K562 (cell line): Measurements from ENCODE around the gene C10orf143. TPM values are rescaled to one million over a fixed set of nuclear protein-coding genes. Genes with fewer than 3 reads are reported as not detected.

ENCODE experiments used
- ATAC-seq: fragments of 200-7000 bp; cut with Tn5 transposase; 3 replicates; pipeline ENCODE4 v1.9.1; 2020; ENCODE audit warnings: moderate library complexity
- BruUV-seq: library from RNA; stranded (reverse); fragments of 400-500 nt; replicated peaks from 2 replicates; lab custom pipeline; 2021; lab: Mats Ljungman, UMichigan
- CTCF ChIA-PET: fragments of 300-600 bp; formaldehyde crosslinking; extraction: SDS; loops from one replicate; lab custom pipeline; 2021; ENCODE audit warnings: low intra/inter-chr PET ratio; lab: Yijun Ruan, JAX
- POLR2A ChIA-PET: fragments of 300-600, 350-650 bp; sonication (Branson Sonifier 250); formaldehyde crosslinking; extraction: SDS; loops from one replicate; lab custom pipeline; 2021; ENCODE audit warnings: antibody characterized with exemption, inconsistent platforms; lab: Yijun Ruan, JAX
- DNase-seq, 4 experiments: peaks; one replicate each; pipeline versions ENCODE4 v3.0.0 to v3.0.0-alpha.2; 2011 to 2018; ENCODE audit warnings: low spot score in 3 of 4, mixed read lengths in 3 of 4; ENCODE audit errors: extremely low read depth in 1 of 4
- FAIRE-seq: peaks from 2 replicates; lab custom pipeline; 2011; peaks lifted over from hg19 to GRCh38; lab: Jason Lieb, UNC
- H2AFZ ChIP-seq: 2 replicates; pipeline ENCODE4 v1.6.0; 2011; ENCODE audit warnings: low read depth, low read length, control low read depth, inconsistent platforms
- H3K27ac ChIP-seq: fragments of 200-600 bp; 3 replicates; pipeline ENCODE4 v1.8.0; 2011; ENCODE audit warnings: low read depth, mild to moderate bottlenecking, control low read depth, inconsistent platforms, low read length, moderate library complexity, mixed read lengths; ENCODE audit errors: extremely low read depth
- H3K27me3 ChIP-seq, 2 experiments: fragments of 300-600 bp in 1 of 2; 2 replicates in 1 of 2; 3 replicates in 1 of 2; pipeline versions ENCODE4 v1.6.0 to v1.8.0; 2011; ENCODE audit warnings: inconsistent platforms in 2 of 2, low read length in 2 of 2, mild to moderate bottlenecking in 1 of 2, mixed read lengths in 1 of 2, moderate library complexity in 1 of 2; ENCODE audit not compliant: control insufficient read depth in 2 of 2, insufficient read depth in 2 of 2
- H3K36me3 ChIP-seq: fragments of 300-600 bp; 3 replicates; pipeline ENCODE4 v1.8.0; 2011; ENCODE audit warnings: mild to moderate bottlenecking, low read length, inconsistent platforms; ENCODE audit not compliant: control insufficient read depth, insufficient read depth
- H3K4me1 ChIP-seq, 2 experiments: fragments of 200-600 bp in 1 of 2; replicated peaks in 1 of 2; 2 replicates in 1 of 2; 3 replicates in 1 of 2; pipeline versions ENCODE4 v1.5.1 to v1.8.0; 2011; ENCODE audit warnings: inconsistent platforms in 2 of 2, low read length in 2 of 2, mild to moderate bottlenecking in 1 of 2, mixed read lengths in 1 of 2, moderate library complexity in 1 of 2; ENCODE audit not compliant: control insufficient read depth in 2 of 2, insufficient read depth in 2 of 2
- H3K4me2 ChIP-seq: 2 replicates; pipeline ENCODE4 v1.6.1; 2011; ENCODE audit warnings: low read length, control low read depth, inconsistent platforms, mixed read lengths; ENCODE audit not compliant: insufficient read depth
- H3K4me3 ChIP-seq: fragments of 200-600 bp; sonication (generic), shearing (Covaris generic); 2 replicates; pipeline ENCODE4 v1.5.1; 2016; ENCODE audit warnings: control low read depth, inconsistent platforms
- H3K79me2 ChIP-seq: fragments of 200-600 bp; 3 replicates; pipeline ENCODE4 v1.8.0; 2011; ENCODE audit warnings: low read length, inconsistent platforms; ENCODE audit not compliant: control insufficient read depth, insufficient read depth
- H3K9ac ChIP-seq, 2 experiments: 2 replicates each; pipeline versions ENCODE4 v1.6.0 to v1.6.1; 2011; ENCODE audit warnings: low read depth in 2 of 2, low read length in 2 of 2, control low read depth in 1 of 2, inconsistent platforms in 1 of 2, mild to moderate bottlenecking in 1 of 2, mixed read lengths in 1 of 2; ENCODE audit not compliant: insufficient read depth in 1 of 2
- H3K9me1 ChIP-seq: one replicate; pipeline ENCODE4 v1.6.0; 2011; ENCODE audit warnings: inconsistent platforms, mild to moderate bottlenecking, low read length, moderate library complexity; ENCODE audit not compliant: control insufficient read depth, insufficient read depth
- H3K9me3 ChIP-seq: replicated peaks from 2 replicates; pipeline ENCODE4 v1.5.1; 2011; ENCODE audit warnings: low read depth, low read length, inconsistent platforms; ENCODE audit not compliant: control insufficient read depth, insufficient read depth
- H4K20me1 ChIP-seq: replicated peaks from 2 replicates; pipeline ENCODE4 v1.6.1; 2011; ENCODE audit warnings: low read length, inconsistent platforms, mixed read lengths; ENCODE audit not compliant: control insufficient read depth, insufficient read depth
- ARID4B ChIP-seq: sonication (generic); formaldehyde crosslinking; IDR thresholded peaks from 2 replicates; pipeline ENCODE4 v1.8.0; 2022; ENCODE audit warnings: mild to moderate bottlenecking, missing genetic modification reagents
- PHF8 ChIP-seq: fragments of 200-600 bp; sonication (generic); IDR thresholded peaks from 2 replicates; pipeline ENCODE4 v1.6.1; 2012; ENCODE audit warnings: mixed run types, mild to moderate bottlenecking, inconsistent platforms, low read length, moderate library complexity, borderline replicate concordance
- ZNF511 ChIP-seq: sonication (generic); formaldehyde crosslinking; IDR thresholded peaks from 2 replicates; pipeline ENCODE4 v1.8.0; 2022; ENCODE audit warnings: mild to moderate bottlenecking, missing genetic modification reagents
- WGBS: fragments of 100-300 bp; shearing (Covaris generic); methylation state at CpG from one replicate; pipeline ENCODE4 v1.1.6; 2016; ENCODE audit warnings: low coverage, mixed read lengths; ENCODE audit not compliant: insufficient coverage; ENCODE audit errors: missing lambda C conversion rate; 5-methylcytosine and 5-hydroxymethylcytosine counted together
- in situ Hi-C: fragments of 300-500 bp; cut with MboI; formaldehyde crosslinking; loops from 4 replicates; pipeline ENCODE4 v1.15.0; 2018; ENCODE audit warnings: inconsistent platforms, mixed read lengths
- intact Hi-C: fragments of 100-400 bp; cut with micrococcal nuclease; formaldehyde crosslinking; loops from 2 replicates; pipeline ENCODE4 v1.14.2; 2022
- polyA plus RNA-seq, 8 experiments: library from polyadenylated mRNA; depleted of rRNA in 4 of 8; stranded (reverse) in 5 of 8; unstranded in 3 of 8; fragments of >200 nt; fragmentation: Nextera tagmentation in 2 of 8; fragmentation: Illumina TruSeq in 1 of 8; extraction: Ambion mirVana in 2 of 8; extraction: Trizol in 1 of 8; gene quantifications; 2 replicates each; pipeline versions ENCODE4 v1.2.1 to v1.2.3, GENCODE V29; 2011 to 2014; ENCODE audit warnings: inconsistent platforms in 1 of 8, missing spikeins in 1 of 8
- total RNA-seq, 7 experiments: library from RNA; depleted of rRNA in 6 of 7; stranded (reverse); fragments of >200 nt in 6 of 7; fragmentation: Illumina TruSeq in 2 of 7; extraction: Trizol in 2 of 7; gene quantifications; 2 replicates each; pipeline versions ENCODE4 v1.2.1 to v1.2.3, GENCODE V29; 2011 to 2021; ENCODE audit warnings: low replicate concordance in 1 of 7

Gene C10orf143
- total and polyA plus RNA-seq, 9 of the 15 experiments (the other 6 are each of a cell fraction or from before 2014, with no cell fraction given) = 0.07 to 0.42 (median 0.25) TPM; not detected in 2

GRCh38 chr10:130135676-130136225, 25.1 kb upstream of the C10orf143 start:
- FAIRE-seq = no peak
- TF ChIP-seq ARID4B (no peak), ZNF511 (CRISPR knock-in tag) (no peak), PHF8 (peak; percentile 48; the same call in 1 of the 2 replicates)
- POLR2A ChIA-PET = interaction anchor here (0.9 to 1.3 kb wide), 2 partner anchors 14 to 25 kb away, joined by 3 read pairs; partner anchors contain the start of gene C10orf143
- in situ Hi-C loops = no loop called here
- Histone ChIP-seq H3K9me3 (no peaks in the 10 kb centered on the region), H3K4me2 (peak overlapping the region; percentile 90), H3K4me3 (peak overlapping the region; percentile 82), H3K27ac (0 out of 3 replicates have a peak overlapping the region, but pooled peaks have one; percentile 44), H3K79me2 (peaks cover 46% of the 10 kb centered on the region), H4K20me1 (peaks cover 6% of the 10 kb centered on the region; the same call in 1 of the 2 replicates), H3K36me3 (peaks cover 21% of the 10 kb centered on the region; the same call in 1 of the 3 replicates), H3K4me1 (peaks cover 2 to 19% of the 10 kb centered on the region in 2 experiments), H3K27me3 (no peaks in the 10 kb centered on the region), H3K9ac (peak overlapping the region; percentile 82 to 94), H2AFZ (peak overlapping the region; percentile 81), H3K9me1 (peaks cover under 1% of the 10 kb centered on the region)
- CTCF ChIA-PET = no interaction called here
- TSS peak; percentile 59 for BruUV-seq
- intact Hi-C loops = no loop called here
- peak; percentile 24 for ATAC-seq
- 27% methylated on average over 3 of the region's 17 CpGs for WGBS
- no peak for DNase-seq
